HepG2 (cell line): ENCODE data around the gene BTD. TPM values are rescaled to one million over a fixed set of nuclear protein-coding genes. Genes with fewer than 3 reads are reported as not detected.

ENCODE experiments used
- ATAC-seq: fragments of 200-7000 bp; cut with Tn5 transposase; 3 replicates; pipeline ENCODE4 v1.9.1; 2020; ENCODE audit warnings: mild to moderate bottlenecking, moderate library complexity
- BruUV-seq: library from RNA; stranded (reverse); fragments of 400-500 nt; replicated peaks from 2 replicates; lab custom pipeline; 2021; lab: Mats Ljungman, UMichigan
- CTCF ChIA-PET: fragments of 300-600 bp; formaldehyde crosslinking; extraction: SDS; loops from one replicate; lab custom pipeline; 2021; ENCODE audit warnings: low total read pairs, inconsistent platforms, low intra/inter-chr PET ratio; lab: Yijun Ruan, JAX
- POLR2A ChIA-PET: fragments of 350-600 bp; sonication (Branson Sonifier 250); formaldehyde crosslinking; loops from one replicate; lab custom pipeline; 2020; ENCODE audit warnings: antibody characterized with exemption, inconsistent platforms; lab: Yijun Ruan, JAX
- DNase-seq: peaks from one replicate; pipeline ENCODE4 v3.0.0-alpha.2; 2015; ENCODE audit warnings: low spot score
- FAIRE-seq: peaks from 3 replicates; lab custom pipeline; 2011; peaks lifted over from hg19 to GRCh38; lab: Jason Lieb, UNC
- H2AFZ ChIP-seq: one replicate; pipeline ENCODE4 v1.6.1; 2011; ENCODE audit warnings: low read length, inconsistent platforms
- H3K27ac ChIP-seq: fragments of 300-600 bp; 3 replicates; pipeline ENCODE4 v1.8.0; 2011; ENCODE audit warnings: mixed run types, mild to moderate bottlenecking, mixed read lengths, low read length, inconsistent platforms; ENCODE audit not compliant: insufficient read depth; ENCODE audit errors: extremely low read length
- H3K27me3 ChIP-seq, 2 experiments: fragments of 200-600 bp in 1 of 2; 2 replicates in 1 of 2; 3 replicates in 1 of 2; pipeline versions ENCODE4 v1.6.0 to v1.8.0; 2011; ENCODE audit warnings: low read length in 2 of 2, mild to moderate bottlenecking in 2 of 2, moderate library complexity in 2 of 2, inconsistent platforms in 1 of 2; ENCODE audit not compliant: insufficient read depth in 2 of 2, control insufficient read depth in 1 of 2
- H3K36me3 ChIP-seq, 2 experiments: fragments of 200-600 bp in 1 of 2; replicated peaks in 1 of 2; 2 replicates in 1 of 2; 3 replicates in 1 of 2; pipeline versions ENCODE4 v1.5.1 to v1.8.0; 2011; ENCODE audit warnings: low read length in 2 of 2, inconsistent platforms in 1 of 2; ENCODE audit not compliant: insufficient read depth in 2 of 2, control insufficient read depth in 1 of 2
- H3K4me1 ChIP-seq: 2 replicates; pipeline ENCODE4 v1.5.1; 2012; ENCODE audit warnings: low read length, inconsistent platforms; ENCODE audit not compliant: insufficient read depth
- H3K4me2 ChIP-seq: 2 replicates; pipeline ENCODE4 v1.6.0; 2011; ENCODE audit warnings: low read depth, low read length, inconsistent platforms
- H3K4me3 ChIP-seq, 3 experiments: fragments of 200-600 bp in 1 of 3; sonication (generic), shearing (Covaris generic) in 1 of 3; replicated peaks in 1 of 3; 2 replicates each; pipeline ENCODE4 v1.5.1; 2011 to 2016; ENCODE audit warnings: low read length in 3 of 3, inconsistent platforms in 2 of 3, low read depth in 2 of 3, mild to moderate bottlenecking in 2 of 3, control low read depth in 1 of 3, mixed read lengths in 1 of 3; ENCODE audit not compliant: insufficient read depth in 1 of 3
- H3K79me2 ChIP-seq: one replicate; pipeline ENCODE4 v1.6.1; 2011; ENCODE audit warnings: low read length, inconsistent platforms; ENCODE audit not compliant: insufficient read depth
- H3K9ac ChIP-seq: 2 replicates; pipeline ENCODE4 v1.6.0; 2011; ENCODE audit warnings: mild to moderate bottlenecking, low read depth, low read length, inconsistent platforms; ENCODE audit not compliant: insufficient read depth
- H3K9me3 ChIP-seq: 2 replicates; pipeline ENCODE4 v1.5.1; 2012; ENCODE audit warnings: mild to moderate bottlenecking, low read length
- H4K20me1 ChIP-seq: 2 replicates; pipeline ENCODE4 v1.6.0; 2011; ENCODE audit warnings: inconsistent platforms, mild to moderate bottlenecking, low read length, moderate library complexity; ENCODE audit not compliant: insufficient read depth
- CBX5 ChIP-seq: sonication (generic); formaldehyde crosslinking; IDR thresholded peaks from 2 replicates; pipeline ENCODE4 v1.4.0; 2020; ENCODE audit warnings: missing genetic modification reagents, borderline replicate concordance
- CEBPB ChIP-seq: IDR thresholded peaks from 2 replicates; pipeline ENCODE4 v1.6.1; 2011; ENCODE audit warnings: low read depth, low read length, improper control_type of control experiment, borderline replicate concordance
- CEBPG ChIP-seq: IDR thresholded peaks from 2 replicates; pipeline ENCODE4 v1.6.1; 2016
- HOXA5 ChIP-seq: sonication (generic); formaldehyde crosslinking; IDR thresholded peaks from 2 replicates; pipeline ENCODE4 v1.4.0; 2020; ENCODE audit warnings: missing genetic modification reagents
- MXD4 ChIP-seq: IDR thresholded peaks from 2 replicates; pipeline ENCODE4 v1.6.1; 2016; ENCODE audit warnings: mild to moderate bottlenecking, missing biosample characterization, missing genetic modification reagents
- PCBP2 ChIP-seq: fragments of 200-400 bp; formaldehyde crosslinking; optimal IDR thresholded peaks from 2 replicates; pipeline ENCODE3; 2018; ENCODE audit warnings: low read length, low read depth; ENCODE audit not compliant: poor library complexity, severe bottlenecking
- STAG1 ChIP-seq: sonication (generic); formaldehyde crosslinking; IDR thresholded peaks from 2 replicates; pipeline ENCODE4 v1.4.0; 2020; ENCODE audit warnings: missing genetic modification reagents
- ZNF644 ChIP-seq: IDR thresholded peaks from 2 replicates; pipeline ENCODE4 v1.6.1; 2016; ENCODE audit warnings: low read depth
- WGBS: methylation state at CpG from one replicate; pipeline ENCODE4 v1.1.6; 2017; ENCODE audit warnings: low lambda C conversion rate; 5-methylcytosine and 5-hydroxymethylcytosine counted together
- in situ Hi-C: cut with HindIII; loops from 2 replicates; pipeline ENCODE4 v1.10.0; 2017; ENCODE audit warnings: low pct_unique_long_range_greater_than_20kb; ENCODE audit not compliant: extremely low pct_ligation_motif_present
- intact Hi-C: fragments of 100-400 bp; cut with micrococcal nuclease; formaldehyde crosslinking; loops from one replicate; pipeline ENCODE4 v1.10.0; 2022; ENCODE audit not compliant: unreplicated experiment
- polyA plus RNA-seq, 8 experiments: library from polyadenylated mRNA; depleted of rRNA in 3 of 8; stranded (reverse) in 7 of 8; unstranded in 1 of 8; fragments of >200 nt; fragmentation: Illumina TruSeq in 4 of 8; extraction: Trizol in 4 of 8; gene quantifications; 2 replicates each; pipeline versions ENCODE4 v1.2.1 to v1.2.3, GENCODE V29; 2011 to 2016; ENCODE audit warnings: low read depth in 4 of 8, missing spikeins in 1 of 8, mixed read lengths in 1 of 8; ENCODE audit not compliant: insufficient read depth in 1 of 8
- total RNA-seq, 5 experiments: library from RNA; depleted of rRNA; stranded (reverse); fragments of >200 nt; fragmentation: Illumina TruSeq; extraction: Trizol; gene quantifications; 2 replicates each; pipeline ENCODE4 v1.2.3, GENCODE V29; 2016; ENCODE audit warnings: low read depth in 1 of 5
- TF ChIP-seq, protein P1 (sequence below): sonication (generic); formaldehyde crosslinking; IDR thresholded peaks from 2 replicates; pipeline ENCODE4 v1.4.0; 2020; ENCODE audit warnings: missing genetic modification reagents

The BTD gene
- total and polyA plus RNA-seq, 2 of the 13 experiments (the other 11 are each of a cell fraction or from before 2014, with no cell fraction given), result 15.7 to 35.5 TPM

DNA sequence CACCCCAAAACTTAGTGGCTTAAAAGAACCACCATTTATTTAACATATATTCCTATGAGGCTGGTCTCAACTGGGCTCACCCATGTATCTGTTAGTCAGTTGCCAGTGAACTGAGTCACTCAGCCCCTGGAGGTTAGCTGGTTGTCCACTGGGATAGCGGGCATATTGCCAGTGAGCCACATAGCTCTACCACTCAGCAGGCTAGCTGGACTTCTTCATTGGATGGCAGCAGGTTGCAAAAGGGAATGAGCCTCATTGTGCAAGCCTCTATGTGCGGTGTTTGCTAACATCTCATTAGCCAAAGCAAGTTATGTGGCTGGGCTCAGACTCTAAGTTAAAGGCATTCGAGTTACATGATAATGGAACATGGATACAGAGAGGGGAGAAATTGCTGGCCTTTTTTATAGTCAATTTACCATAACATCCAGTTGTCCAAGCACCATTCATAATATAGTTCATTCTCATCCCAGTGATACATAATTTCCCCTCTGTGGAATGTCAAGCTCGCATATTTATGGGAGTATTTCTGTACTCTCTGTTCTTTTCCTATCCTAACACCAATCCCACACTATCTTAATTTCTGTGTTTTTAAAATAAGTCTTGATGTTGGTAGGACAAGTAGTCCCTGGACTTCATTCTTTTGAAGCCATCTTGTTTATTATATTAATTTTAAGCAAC, 8.7 kb downstream of the BTD start:
- TF ChIP-seq HOXA5 (CRISPR knock-in tag) (no peak), CEBPG (CRISPR knock-in tag) (peak; percentile 53; the same call in 1 of the 2 replicates), PCBP2 (no peak), STAG1 (no peak), CBX5 (CRISPR knock-in tag) (0 out of 2 replicates have a peak, but pooled peaks have one; percentile 26), ZNF644 (CRISPR knock-in tag) (peak; percentile 73; the same call in 1 of the 2 replicates), CEBPB (peak; percentile 90), MXD4 (CRISPR knock-in tag) (no peak)
- TF ChIP-seq, protein P1, sequence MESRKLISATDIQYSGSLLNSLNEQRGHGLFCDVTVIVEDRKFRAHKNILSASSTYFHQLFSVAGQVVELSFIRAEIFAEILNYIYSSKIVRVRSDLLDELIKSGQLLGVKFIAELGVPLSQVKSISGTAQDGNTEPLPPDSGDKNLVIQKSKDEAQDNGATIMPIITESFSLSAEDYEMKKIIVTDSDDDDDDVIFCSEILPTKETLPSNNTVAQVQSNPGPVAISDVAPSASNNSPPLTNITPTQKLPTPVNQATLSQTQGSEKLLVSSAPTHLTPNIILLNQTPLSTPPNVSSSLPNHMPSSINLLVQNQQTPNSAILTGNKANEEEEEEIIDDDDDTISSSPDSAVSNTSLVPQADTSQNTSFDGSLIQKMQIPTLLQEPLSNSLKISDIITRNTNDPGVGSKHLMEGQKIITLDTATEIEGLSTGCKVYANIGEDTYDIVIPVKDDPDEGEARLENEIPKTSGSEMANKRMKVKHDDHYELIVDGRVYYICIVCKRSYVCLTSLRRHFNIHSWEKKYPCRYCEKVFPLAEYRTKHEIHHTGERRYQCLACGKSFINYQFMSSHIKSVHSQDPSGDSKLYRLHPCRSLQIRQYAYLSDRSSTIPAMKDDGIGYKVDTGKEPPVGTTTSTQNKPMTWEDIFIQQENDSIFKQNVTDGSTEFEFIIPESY (CRISPR knock-in tag), result peak; percentile 62; the same call in 1 of the 2 replicates
- peaks cover 57% of the 10 kb centered on the region for H3K4me1 ChIP-seq
- FAIRE-seq (no peak), ATAC-seq (peak; percentile 36), DNase-seq (peak; percentile 63)
- H3K9ac ChIP-seq, result no peak overlapping the region
- H3K9me3 ChIP-seq, result no peaks in the 10 kb centered on the region
- ChIA-PET POLR2A (interaction anchor here (1.2 kb wide), 1 partner anchor 9 kb away, joined by 9 read pairs; the partner anchor contains the start of genes BTD and HACL1), CTCF (no interaction called here)
- no peaks in the 10 kb centered on the region for H3K36me3 ChIP-seq
- 81% methylated on average over 4 of the region's 4 CpGs for WGBS
- H3K4me3 ChIP-seq, result no peak overlapping the region
- intact Hi-C loops, result no loop called here
- no peaks in the 10 kb centered on the region; a peak in 1 of 5 replicates for H3K27me3 ChIP-seq
- in situ Hi-C loops, result no loop called here
- no peaks in the 10 kb centered on the region for H4K20me1 ChIP-seq
- no peak overlapping the region for H3K4me2 ChIP-seq
- no TSS peak for BruUV-seq
- H2AFZ ChIP-seq, result no peak overlapping the region
- H3K27ac ChIP-seq, result no peak overlapping the region
- no peaks in the 10 kb centered on the region for H3K79me2 ChIP-seq
